Tibial nerve (tissue), 4 donors: ENCODE measurements around the gene RARA. TPM values are rescaled to one million over a fixed set of nuclear protein-coding genes. Genes with fewer than 3 reads are reported as not detected.

ENCODE experiments used
- DNase-seq, 2 donors: peaks; one replicate each; pipeline ENCODE4 v3.0.0-alpha.2; 2019; ENCODE audit warnings: low spot score in 2 of 2
- H3K27ac ChIP-seq, 4 donors: fragments of 200-600 bp; sonication (generic) in 3 of 4; one replicate each; pipeline ENCODE4 v1.5.1; 2017 to 2019; ENCODE audit warnings: mild to moderate bottlenecking in 1 of 4
- H3K27me3 ChIP-seq, 2 donors: fragments of 200-600 bp; sonication (generic) in 1 of 2; one replicate each; pipeline versions ENCODE4 v1.5.1 to v1.6.0; 2017 to 2019
- H3K36me3 ChIP-seq, 3 donors: fragments of 200-600 bp; sonication (generic); one replicate each; pipeline ENCODE4 v1.5.1; 2018 to 2019
- H3K4me1 ChIP-seq, 4 donors: fragments of 200-600 bp; sonication (generic) in 3 of 4; one replicate each; pipeline ENCODE4 v1.5.1; 2017 to 2019
- H3K4me3 ChIP-seq, 4 donors: fragments of 200-600 bp; sonication (generic) in 3 of 4; one replicate each; pipeline ENCODE4 v1.5.1; 2017 to 2019; ENCODE audit warnings: mild to moderate bottlenecking in 1 of 4, moderate library complexity in 1 of 4
- H3K9me3 ChIP-seq, 4 donors: fragments of 200-600 bp; sonication (generic) in 3 of 4; one replicate each; pipeline ENCODE4 v1.5.1; 2017 to 2019
- CTCF ChIP-seq, 5 experiments: fragments of 200-600 bp in 3 of 5; fragments of 450-650 bp in 2 of 5; sonication (generic) in 3 of 5; IDR thresholded peaks; one replicate each; pipeline ENCODE4 v1.5.1; 2016 to 2019; ENCODE audit warnings: antibody characterized with exemption in 5 of 5, mild to moderate bottlenecking in 3 of 5, moderate library complexity in 2 of 5
- EP300 ChIP-seq, 2 donors: sonication (generic); formaldehyde crosslinking; IDR thresholded peaks; one replicate each; pipeline ENCODE4 v1.6.1; 2017; ENCODE audit warnings: antibody characterized with exemption in 2 of 2, mild to moderate bottlenecking in 1 of 2
- POLR2A ChIP-seq, 2 donors: fragments of 450-650 bp; IDR thresholded peaks; one replicate each; pipeline ENCODE4 v1.6.1; 2017; ENCODE audit warnings: antibody characterized with exemption in 2 of 2, mild to moderate bottlenecking in 2 of 2, moderate library complexity in 2 of 2
- WGBS, 2 donors: methylation state at CpG; one replicate each; pipeline ENCODE4 v1.1.5; 2018; 5-methylcytosine and 5-hydroxymethylcytosine counted together
- total RNA-seq, 4 donors: library from RNA; depleted of rRNA; stranded (reverse); fragments of >200 nt; gene quantifications; one replicate each; pipeline ENCODE4 v1.1.0, GENCODE V29; 2016

Gene RARA
- total RNA-seq, 4 donors from 2014 or later, result 28.9 to 58.2 (median 46.4) TPM

- DNase-seq, result no peak
- Histone ChIP-seq H3K27ac (peak overlapping the region; percentile 37 to 94 (median 72)), H3K4me3 (no peak overlapping the region), H3K27me3 (no peaks in the 10 kb centered on the region), H3K9me3 (no peaks in the 10 kb centered on the region), H3K36me3 (no peaks in the 10 kb centered on the region), H3K4me1 (peaks cover 0 to 79% (median 63%) of the 10 kb centered on the region in 4 donors)
- 45 to 52% methylated on average over 2 of the region's 2 CpGs for WGBS, 2 donors
- TF ChIP-seq POLR2A (IDR thresholded peaks at IDR 0.05) (no peak), CTCF (IDR thresholded peaks at IDR 0.05) (no peak), EP300 (IDR thresholded peaks at IDR 0.05) (no peak)
These were observed 2.6 kb upstream of the RARA start for GRCh38 chr17:40306395-40306794.

GRCh38 chr17:40307001-40307730, 1.8 kb upstream of the RARA start:
- peak in 1 of 2 donors; percentile 45 for TF ChIP-seq EP300 (IDR thresholded peaks at IDR 0.05)
- no peak for TF ChIP-seq CTCF (IDR thresholded peaks at IDR 0.05)
- Histone ChIP-seq H3K27ac (peak overlapping the region; percentile 45 to 94 (median 72)), H3K27me3 (no peaks in the 10 kb centered on the region), H3K4me1 (peaks cover 0 to 87% (median 70%) of the 10 kb centered on the region in 4 donors), H3K4me3 (no peak overlapping the region), H3K36me3 (no peaks in the 10 kb centered on the region), H3K9me3 (no peaks in the 10 kb centered on the region)
- 18 to 23% methylated on average over 10 of the region's 10 CpGs for WGBS, 2 donors
- DNase-seq, result no peak

GRCh38 chr17:40307740-40308239, 1.2 kb upstream of the RARA start:
- Histone ChIP-seq H3K36me3 (no peaks in the 10 kb centered on the region), H3K27ac (peak overlapping the region; percentile 45 to 94 (median 72)), H3K4me3 (no peak overlapping the region), H3K4me1 (peaks cover 0 to 92% (median 76%) of the 10 kb centered on the region in 4 donors), H3K9me3 (no peaks in the 10 kb centered on the region), H3K27me3 (no peaks in the 10 kb centered on the region)
- 10 to 13% methylated on average over 3 of the region's 3 CpGs for WGBS, 2 donors
- TF ChIP-seq EP300 (IDR thresholded peaks at IDR 0.05), result peak in 1 of 2 donors; percentile 8
- TF ChIP-seq CTCF (IDR thresholded peaks at IDR 0.05), result no peak
- TF ChIP-seq POLR2A (IDR thresholded peaks at IDR 0.05), result no peak
- no peak for DNase-seq

GRCh38 chr17:40309949-40310510, 1.1 kb downstream of the RARA start:
- no peak for TF ChIP-seq CTCF (IDR thresholded peaks at IDR 0.05)
- TF ChIP-seq EP300 (IDR thresholded peaks at IDR 0.05), result no peak
- TF ChIP-seq POLR2A (IDR thresholded peaks at IDR 0.05), result no peak
- 68 to 71% methylated on average over 2 of the region's 2 CpGs for WGBS, 2 donors
- H3K4me1 ChIP-seq, result peaks cover 0 to 92% (median 75%) of the 10 kb centered on the region in 4 donors
- no peaks in the 10 kb centered on the region for H3K9me3 ChIP-seq
- H3K27me3 ChIP-seq, result no peaks in the 10 kb centered on the region
- H3K36me3 ChIP-seq, result no peaks in the 10 kb centered on the region
- peak in 1 of 2 donors; percentile 12 for DNase-seq
- no peak overlapping the region for H3K4me3 ChIP-seq
- peak overlapping the region in 3 of 4 donors; percentile 1 to 87 (median 76) for H3K27ac ChIP-seq

GRCh38 chr17:40310882-40311391, 2.0 kb downstream of the RARA start:
- no peaks in the 10 kb centered on the region for H3K27me3 ChIP-seq
- peak in 1 of 2 donors; percentile 6 for DNase-seq
- H3K4me1 ChIP-seq, result peaks cover 0 to 100% (median 81%) of the 10 kb centered on the region in 4 donors
- H3K4me3 ChIP-seq, result no peak overlapping the region
- H3K27ac ChIP-seq, result peak overlapping the region in 3 of 4 donors; percentile 1 to 87 (median 76)
- WGBS, 2 donors, result 58 to 71% methylated on average over 7 of the region's 7 CpGs
- no peaks in the 10 kb centered on the region for H3K36me3 ChIP-seq
- TF ChIP-seq CTCF (IDR thresholded peaks at IDR 0.05) (no peak), EP300 (IDR thresholded peaks at IDR 0.05) (no peak), POLR2A (IDR thresholded peaks at IDR 0.05) (no peak)
- H3K9me3 ChIP-seq, result no peaks in the 10 kb centered on the region
